T-cell (primary cell): ENCODE results near the gene ZKSCAN1. TPM values are rescaled to one million over a fixed set of nuclear protein-coding genes. Genes with fewer than 3 reads are reported as not detected.

Experiments
- ATAC-seq, 4 experiments: fragments of 200-7000 bp in 3 of 4; fragments of 150-1000 bp in 1 of 4; cut with Tn5 transposase; replicated peaks in 1 of 4; 1 replicate in 3 of 4; 2 replicates in 1 of 4; pipeline ENCODE4 v1.10.0; 2021; ENCODE audit warnings: moderate library complexity in 3 of 4, mild to moderate bottlenecking in 2 of 4, moderate number of reproducible peaks in 1 of 4
- CTCF ChIA-PET, 2 donors: fragments of 300-600 bp; sonication (Branson Sonifier 250); formaldehyde crosslinking; loops; one replicate each; lab custom pipeline; 2022; ENCODE audit warnings: antibody characterized with exemption in 2 of 2; lab: Charles Lee
- POLR2A ChIA-PET, 2 donors: fragments of 300-600 bp; sonication (Branson Sonifier 250); formaldehyde crosslinking; loops; one replicate each; lab custom pipeline; 2022; ENCODE audit warnings: antibody characterized with exemption in 2 of 2; lab: Charles Lee
- DNase-seq, 35 experiments: peaks; one replicate each; pipeline versions ENCODE4 v3.0.0 to v3.0.0-alpha.2; 2013 to 2023
- H3K27ac ChIP-seq: one replicate; pipeline ENCODE4 v1.5.1; 2013; ENCODE audit warnings: low read length
- H3K27me3 ChIP-seq, 2 experiments: replicated peaks in 1 of 2; 1 replicate in 1 of 2; 2 replicates in 1 of 2; pipeline versions ENCODE4 v1.6.1 to v1.7.0; 2013; ENCODE audit warnings: low read length in 1 of 2, mixed read lengths in 1 of 2; ENCODE audit not compliant: control insufficient read depth in 2 of 2, insufficient read depth in 2 of 2; ENCODE audit errors: extremely low read depth in 1 of 2
- H3K36me3 ChIP-seq, 2 donors: 1 replicate in 1 of 2; 2 replicates in 1 of 2; pipeline versions ENCODE4 v1.6.1 to v1.7.0; 2013; ENCODE audit warnings: low read length in 1 of 2; ENCODE audit not compliant: control insufficient read depth in 2 of 2, insufficient read depth in 1 of 2; ENCODE audit errors: extremely low read depth in 1 of 2
- H3K4me1 ChIP-seq, 2 experiments: 1 replicate in 1 of 2; 2 replicates in 1 of 2; pipeline versions ENCODE4 v1.6.1 to v1.7.0; 2013; ENCODE audit warnings: low read length in 2 of 2, mixed read lengths in 1 of 2; ENCODE audit not compliant: insufficient read depth in 2 of 2, control insufficient read depth in 1 of 2; ENCODE audit errors: extremely low read depth in 1 of 2
- H3K4me3 ChIP-seq, 2 donors: 1 replicate in 1 of 2; 2 replicates in 1 of 2; pipeline versions ENCODE4 v1.5.1 to v1.7.0; 2013; ENCODE audit warnings: mild to moderate bottlenecking in 2 of 2, low read length in 1 of 2, moderate library complexity in 1 of 2; ENCODE audit not compliant: control insufficient read depth in 1 of 2; ENCODE audit errors: extremely low read depth in 1 of 2
- H3K9me3 ChIP-seq: 2 replicates; pipeline ENCODE4 v1.7.0; 2013
- H3K27ac Mint-ChIP-seq, 2 donors: one replicate each; pipeline ENCODE4 v1.8.0; 2020 to 2021; ENCODE audit warnings: mild to moderate bottlenecking in 2 of 2, mixed read lengths in 2 of 2
- H3K27me3 Mint-ChIP-seq, 2 donors: one replicate each; pipeline ENCODE4 v1.8.0; 2021 to 2022; ENCODE audit warnings: mixed read lengths in 2 of 2
- H3K36me3 Mint-ChIP-seq: one replicate; pipeline ENCODE4 v1.8.0; 2021; ENCODE audit warnings: mixed read lengths
- H3K4me1 Mint-ChIP-seq, 3 donors: one replicate each; pipeline ENCODE4 v1.8.0; 2020 to 2022; ENCODE audit warnings: mixed read lengths in 3 of 3, mild to moderate bottlenecking in 1 of 3
- H3K4me3 Mint-ChIP-seq, 3 donors: one replicate each; pipeline ENCODE4 v1.8.0; 2020 to 2022; ENCODE audit warnings: mild to moderate bottlenecking in 3 of 3, mixed read lengths in 3 of 3, moderate library complexity in 3 of 3
- H3K9me3 Mint-ChIP-seq, 3 donors: one replicate each; pipeline ENCODE4 v1.8.0; 2020 to 2022; ENCODE audit warnings: mixed read lengths in 3 of 3
- WGBS: methylation state at CpG from one replicate; pipeline ENCODE4 v1.1.5; 2013; ENCODE audit warnings: missing lambda C conversion rate; ENCODE audit not compliant: insufficient coverage; 5-methylcytosine and 5-hydroxymethylcytosine counted together
- total RNA-seq, 35 experiments: library from RNA in 6 of 35; stranded (reverse) in 6 of 35; fragments of 120-200 nt in 1 of 35; gene quantifications; one replicate each; pipeline versions ENCODE4 v1.2.1 to v1.2.4 and lab custom pipeline; 2013 to 2026

Gene ZKSCAN1
- total RNA-seq, 5 donors from 2014 or later (not counting 1 experiment from before 2014, with no cell fraction given), result 60.7 to 94.0 (median 86.8) TPM

GRCh38 chr7:100051611-100052010 lies 36.2 kb downstream of the ZKSCAN1 start:
- ATAC-seq, result no peak
- no peaks in the 10 kb centered on the region for H3K27me3 Mint-ChIP-seq
- DNase-seq, result no peak
- ChIA-PET CTCF (interaction anchor here (0.6 to 2.2 kb wide), 4 partner anchors 72 to 709 kb away, joined by 3 to 7 read pairs (median 3); no protein-coding TSS in a partner anchor), POLR2A (interaction anchor here in 1 of 2 donors (0.6 kb wide), 1 partner anchor 643 kb away, joined by 3 read pairs; the partner anchor contains the start of gene BUD31)
- no peaks in the 10 kb centered on the region for H3K27me3 ChIP-seq
- peaks cover 10 to 23% (median 20%) of the 10 kb centered on the region in 3 donors for H3K4me1 Mint-ChIP-seq
- H3K9me3 Mint-ChIP-seq, result no peaks in the 10 kb centered on the region
- no peak overlapping the region for H3K4me3 ChIP-seq
- peaks cover 0 to 15% of the 10 kb centered on the region in 2 experiments for H3K4me1 ChIP-seq
- no peaks in the 10 kb centered on the region for H3K36me3 Mint-ChIP-seq
- H3K27ac ChIP-seq, result no peak overlapping the region
- 100% methylated on average over 2 of the region's 3 CpGs for WGBS
- H3K4me3 Mint-ChIP-seq, result peak overlapping the region; percentile 15 to 60 (median 55)
- H3K9me3 ChIP-seq, result no peaks in the 10 kb centered on the region
- no peak overlapping the region for H3K27ac Mint-ChIP-seq
- H3K36me3 ChIP-seq, result no peaks in the 10 kb centered on the region

- no peaks in the 10 kb centered on the region for H3K9me3 Mint-ChIP-seq
- peak in 1 of 4 experiments; percentile 28 for ATAC-seq
- Histone ChIP-seq H3K9me3 (no peaks in the 10 kb centered on the region), H3K27ac (no peak overlapping the region), H3K36me3 (peaks cover 0 to 15% of the 10 kb centered on the region in 2 donors), H3K27me3 (no peaks in the 10 kb centered on the region), H3K4me3 (no peak overlapping the region), H3K4me1 (peaks cover 0 to 15% of the 10 kb centered on the region in 2 experiments)
- peak in 11 of 35 experiments; percentile 2 to 62 (median 10) for DNase-seq
- no peak overlapping the region for H3K4me3 Mint-ChIP-seq
- CTCF ChIA-PET, result interaction anchor here in 1 of 2 donors (0.6 to 2.2 kb wide), 5 partner anchors 29 to 1232 kb away, joined by 3 to 7 read pairs (median 3); no protein-coding TSS in a partner anchor
- POLR2A ChIA-PET, result interaction anchor here in 1 of 2 donors (0.6 kb wide), 1 partner anchor 96 kb away, joined by 5 read pairs; the partner anchor contains the start of gene LAMTOR4
- H3K4me1 Mint-ChIP-seq, result peaks cover 10 to 23% (median 20%) of the 10 kb centered on the region in 3 donors
- peaks cover 7% of the 10 kb centered on the region for H3K36me3 Mint-ChIP-seq
- H3K27ac Mint-ChIP-seq, result no peak overlapping the region
- no peaks in the 10 kb centered on the region for H3K27me3 Mint-ChIP-seq
- WGBS, result 94% methylated on average over 2 of the region's 3 CpGs
Observed at GRCh38 chr7:100053215-100053614, 37.8 kb downstream of the ZKSCAN1 start.

- 96% methylated on average over 3 of the region's 10 CpGs for WGBS
- Mint-ChIP-seq H3K36me3 (peaks cover 20% of the 10 kb centered on the region), H3K27ac (no peak overlapping the region), H3K27me3 (no peaks in the 10 kb centered on the region), H3K9me3 (no peaks in the 10 kb centered on the region), H3K4me1 (peaks cover 0 to 2% (median 0%) of the 10 kb centered on the region in 3 donors), H3K4me3 (no peak overlapping the region)
- DNase-seq, result no peak
- Histone ChIP-seq H3K9me3 (no peaks in the 10 kb centered on the region), H3K4me3 (no peak overlapping the region), H3K27me3 (no peaks in the 10 kb centered on the region), H3K4me1 (no peaks in the 10 kb centered on the region), H3K27ac (no peak overlapping the region), H3K36me3 (peaks cover 0 to 36% of the 10 kb centered on the region in 2 donors)
- ATAC-seq, result no peak
- POLR2A ChIA-PET, result no interaction called here
- CTCF ChIA-PET, result interaction anchor here in 1 of 2 donors (0.6 kb wide), 1 partner anchor 106 kb away, joined by 4 read pairs; no protein-coding TSS in a partner anchor
Observed at GRCh38 chr7:100057006-100057405, 41.6 kb downstream of the ZKSCAN1 start.

GRCh38 chr7:100059251-100059739 lies 43.9 kb downstream of the ZKSCAN1 start:
- Mint-ChIP-seq H3K9me3 (no peaks in the 10 kb centered on the region), H3K27me3 (no peaks in the 10 kb centered on the region), H3K4me3 (no peak overlapping the region), H3K27ac (no peak overlapping the region), H3K36me3 (peaks cover 30% of the 10 kb centered on the region), H3K4me1 (no peaks in the 10 kb centered on the region)
- H3K4me1 ChIP-seq, result no peaks in the 10 kb centered on the region
- ATAC-seq, result no peak
- CTCF ChIA-PET, result interaction anchor here (0.5 to 0.6 kb wide), 2 partner anchors 9 to 456 kb away, joined by 3 read pairs; no protein-coding TSS in a partner anchor
- H3K4me3 ChIP-seq, result no peak overlapping the region
- no peak overlapping the region for H3K27ac ChIP-seq
- 100% methylated on average over 2 of the region's 5 CpGs for WGBS
- no peak for DNase-seq
- POLR2A ChIA-PET, result no interaction called here
- H3K36me3 ChIP-seq, result peaks cover 2 to 45% of the 10 kb centered on the region in 2 donors
- H3K27me3 ChIP-seq, result no peaks in the 10 kb centered on the region
- H3K9me3 ChIP-seq, result no peaks in the 10 kb centered on the region

GRCh38 chr7:100061518-100062193 lies 46.3 kb downstream of the ZKSCAN1 start:
- H3K27ac Mint-ChIP-seq, result no peak overlapping the region
- 96% methylated on average over 8 of the region's 11 CpGs for WGBS
- ATAC-seq (no peak), DNase-seq (no peak)
- peaks cover 2 to 45% of the 10 kb centered on the region in 2 donors for H3K36me3 ChIP-seq
- H3K36me3 Mint-ChIP-seq, result peaks cover 34% of the 10 kb centered on the region
- no peaks in the 10 kb centered on the region for H3K27me3 ChIP-seq
- CTCF ChIA-PET, result no interaction called here
- H3K27ac ChIP-seq, result no peak overlapping the region
- H3K9me3 Mint-ChIP-seq, result no peaks in the 10 kb centered on the region
- no peaks in the 10 kb centered on the region for H3K27me3 Mint-ChIP-seq
- H3K9me3 ChIP-seq, result no peaks in the 10 kb centered on the region
- no peak overlapping the region for H3K4me3 ChIP-seq
- no peaks in the 10 kb centered on the region for H3K4me1 Mint-ChIP-seq
- POLR2A ChIA-PET, result no interaction called here
- no peak overlapping the region for H3K4me3 Mint-ChIP-seq
- H3K4me1 ChIP-seq, result no peaks in the 10 kb centered on the region

- WGBS, result 100% methylated on average over 2 of the region's 4 CpGs
- H3K27me3 Mint-ChIP-seq, result no peaks in the 10 kb centered on the region
- H3K4me1 Mint-ChIP-seq, result no peaks in the 10 kb centered on the region
- H3K9me3 ChIP-seq, result no peaks in the 10 kb centered on the region
- no peaks in the 10 kb centered on the region for H3K4me1 ChIP-seq
- ATAC-seq, result no peak
- ChIA-PET CTCF (no interaction called here), POLR2A (interaction anchor here in 1 of 2 donors (0.8 to 1.2 kb wide), 2 partner anchors 11 to 121 kb away, joined by 4 to 5 read pairs; no protein-coding TSS in a partner anchor)
- peaks cover 2 to 29% of the 10 kb centered on the region in 2 donors for H3K36me3 ChIP-seq
- H3K9me3 Mint-ChIP-seq, result no peaks in the 10 kb centered on the region
- no peak overlapping the region for H3K4me3 ChIP-seq
- no peak overlapping the region for H3K27ac ChIP-seq
- peaks cover 35% of the 10 kb centered on the region for H3K36me3 Mint-ChIP-seq
- no peak overlapping the region for H3K27ac Mint-ChIP-seq
- no peak for DNase-seq
- no peak overlapping the region for H3K4me3 Mint-ChIP-seq
- no peaks in the 10 kb centered on the region for H3K27me3 ChIP-seq
Observed at GRCh38 chr7:100063376-100063775, 48.0 kb downstream of the ZKSCAN1 start.
